GM23338 (cell line): ENCODE results near the gene ACAD11. TPM values are rescaled to one million over a fixed set of nuclear protein-coding genes. Genes with fewer than 3 reads are reported as not detected.

Experiments
- ATAC-seq: fragments of 200-7000 bp; cut with Tn5 transposase; 3 replicates; pipeline ENCODE4 v1.9.1; 2020
- DNase-seq: peaks from one replicate; pipeline ENCODE4 v3.0.0-alpha.2; 2015; ENCODE audit warnings: low spot score
- H2AFZ ChIP-seq: fragments of 200-600 bp; sonication (generic); 2 replicates; pipeline ENCODE4 v1.8.0; 2016; ENCODE audit warnings: antibody characterized with exemption, mild to moderate bottlenecking, moderate library complexity
- H3F3A ChIP-seq: fragments of 200-600 bp; sonication (generic); replicated peaks from 2 replicates; pipeline ENCODE4 v1.8.0; 2017; ENCODE audit warnings: antibody characterized with exemption, mixed run types, low read depth
- H3K27ac ChIP-seq: fragments of 200-600 bp; sonication (generic); 2 replicates; pipeline ENCODE4 v1.6.1; 2016; ENCODE audit warnings: low read depth
- H3K27me3 ChIP-seq: fragments of 200-600 bp; sonication (generic); 2 replicates; pipeline ENCODE4 v1.8.0; 2016; ENCODE audit warnings: mild to moderate bottlenecking, mixed run types, moderate library complexity; ENCODE audit not compliant: insufficient read depth
- H3K36me3 ChIP-seq: fragments of 200-600 bp; sonication (generic); 2 replicates; pipeline ENCODE4 v1.8.0; 2016; ENCODE audit warnings: mild to moderate bottlenecking; ENCODE audit not compliant: insufficient read depth
- H3K4me1 ChIP-seq: fragments of 200-600 bp; sonication (generic); 2 replicates; pipeline ENCODE4 v1.8.0; 2016; ENCODE audit warnings: mild to moderate bottlenecking, moderate library complexity; ENCODE audit not compliant: insufficient read depth
- H3K4me2 ChIP-seq: fragments of 200-600 bp; sonication (generic); 2 replicates; pipeline ENCODE4 v1.7.1; 2017; ENCODE audit warnings: mixed run types
- H3K4me3 ChIP-seq: fragments of 200-600 bp; sonication (generic); 2 replicates; pipeline ENCODE4 v1.6.1; 2016; ENCODE audit warnings: mixed run types
- H3K79me2 ChIP-seq: fragments of 200-600 bp; sonication (generic); replicated peaks from 2 replicates; pipeline ENCODE4 v1.8.0; 2017; ENCODE audit warnings: mild to moderate bottlenecking; ENCODE audit not compliant: insufficient read depth
- H3K9me2 ChIP-seq: fragments of 200-600 bp; sonication (generic); 2 replicates; pipeline ENCODE4 v1.8.0; 2017; ENCODE audit not compliant: insufficient read depth
- H4K20me1 ChIP-seq: fragments of 200-600 bp; sonication (generic); replicated peaks from 2 replicates; pipeline ENCODE4 v1.8.0; 2017; ENCODE audit warnings: mild to moderate bottlenecking; ENCODE audit not compliant: insufficient read depth
- H3K27ac Mint-ChIP-seq: 2 replicates; pipeline ENCODE4 v1.8.0; 2020; ENCODE audit warnings: inconsistent platforms, mild to moderate bottlenecking, moderate library complexity, mixed read lengths
- H3K27me3 Mint-ChIP-seq: 3 replicates; pipeline ENCODE4 v1.8.0; 2022; ENCODE audit warnings: low read depth, mild to moderate bottlenecking, moderate library complexity, mixed read lengths, inconsistent platforms; ENCODE audit not compliant: insufficient read depth, poor library complexity
- H3K36me3 Mint-ChIP-seq: 3 replicates; pipeline ENCODE4 v1.8.0; 2021; ENCODE audit warnings: low read depth, mild to moderate bottlenecking, inconsistent platforms, moderate library complexity, mixed read lengths
- H3K4me1 Mint-ChIP-seq: 3 replicates; pipeline ENCODE4 v1.8.0; 2020; ENCODE audit warnings: mild to moderate bottlenecking, inconsistent platforms, mixed read lengths
- H3K4me3 Mint-ChIP-seq: 3 replicates; pipeline ENCODE4 v1.8.0; 2021; ENCODE audit warnings: moderate library complexity, mild to moderate bottlenecking, inconsistent platforms, mixed read lengths
- H3K9me3 Mint-ChIP-seq: 3 replicates; pipeline ENCODE4 v1.8.0; 2020; ENCODE audit warnings: moderate library complexity, mild to moderate bottlenecking, inconsistent platforms, mixed read lengths
- CTCF ChIP-seq, 2 experiments: fragments of 200-600 bp in 1 of 2; sonication (generic) in 1 of 2; conservative IDR thresholded peaks; 2 replicates each; pipeline versions ENCODE4 v1.5.1 to v1.6.1; 2016 to 2017; ENCODE audit warnings: antibody characterized with exemption in 2 of 2, low read depth in 2 of 2, mild to moderate bottlenecking in 2 of 2, moderate library complexity in 1 of 2
- ETS1 ChIP-seq: IDR thresholded peaks from 2 replicates; pipeline ENCODE4 v1.6.1; 2016; ENCODE audit warnings: antibody characterized with exemption
- EZH2 ChIP-seq: fragments of 200-600 bp; sonication (generic); IDR thresholded peaks from one replicate; pipeline ENCODE4 v1.8.0; 2017; ENCODE audit warnings: antibody characterized with exemption, mild to moderate bottlenecking, low read depth; ENCODE audit not compliant: unreplicated experiment
- EZH2phosphoT487 ChIP-seq: fragments of 200-600 bp; sonication (generic); IDR thresholded peaks from one replicate; pipeline ENCODE4 v1.8.1; 2018; ENCODE audit warnings: antibody characterized with exemption; ENCODE audit not compliant: unreplicated experiment
- JUNB ChIP-seq: IDR thresholded peaks from one replicate; pipeline ENCODE4 v1.6.1; 2016; ENCODE audit warnings: antibody characterized with exemption; ENCODE audit not compliant: unreplicated experiment
- POLR2AphosphoS5 ChIP-seq: IDR thresholded peaks from 2 replicates; pipeline ENCODE4 v1.6.1; 2016; ENCODE audit warnings: antibody characterized with exemption, low read depth
- STAT1 ChIP-seq: IDR thresholded peaks from one replicate; pipeline ENCODE4 v1.6.1; 2016; ENCODE audit warnings: antibody characterized with exemption; ENCODE audit not compliant: unreplicated experiment
- ZNF114 ChIP-seq: fragments of 250-450 bp; sonication (Bioruptor Pico); IDR thresholded peaks from 2 replicates; pipeline ENCODE4 v1.5.0; 2020; ENCODE audit warnings: mild to moderate bottlenecking, moderate library complexity
- ZNF331 ChIP-seq: fragments of 250-450 bp; sonication (Bioruptor Pico); IDR thresholded peaks from 2 replicates; pipeline ENCODE4 v1.5.0; 2020; ENCODE audit warnings: low read depth, mild to moderate bottlenecking, moderate library complexity
- polyA plus RNA-seq: library from polyadenylated mRNA; unstranded; fragments of >200 nt; fragmentation: Nextera tagmentation; extraction: Ambion mirVana; gene quantifications from 2 replicates; pipeline ENCODE4 v1.2.1, GENCODE V29; 2016
- total RNA-seq: library from RNA; depleted of rRNA; stranded (reverse); fragments of >200 nt; shearing (Covaris generic); gene quantifications from 2 replicates; pipeline ENCODE4 v1.2.3, GENCODE V29; 2014
- TF ChIP-seq, protein P1 (sequence below): IDR thresholded peaks from one replicate; pipeline ENCODE4 v1.6.1; 2018; ENCODE audit warnings: antibody characterized with exemption; ENCODE audit not compliant: unreplicated experiment

Gene ACAD11
- total and polyA plus RNA-seq, 2 experiments from 2014 or later = 11.4 to 17.1 TPM

DNA sequence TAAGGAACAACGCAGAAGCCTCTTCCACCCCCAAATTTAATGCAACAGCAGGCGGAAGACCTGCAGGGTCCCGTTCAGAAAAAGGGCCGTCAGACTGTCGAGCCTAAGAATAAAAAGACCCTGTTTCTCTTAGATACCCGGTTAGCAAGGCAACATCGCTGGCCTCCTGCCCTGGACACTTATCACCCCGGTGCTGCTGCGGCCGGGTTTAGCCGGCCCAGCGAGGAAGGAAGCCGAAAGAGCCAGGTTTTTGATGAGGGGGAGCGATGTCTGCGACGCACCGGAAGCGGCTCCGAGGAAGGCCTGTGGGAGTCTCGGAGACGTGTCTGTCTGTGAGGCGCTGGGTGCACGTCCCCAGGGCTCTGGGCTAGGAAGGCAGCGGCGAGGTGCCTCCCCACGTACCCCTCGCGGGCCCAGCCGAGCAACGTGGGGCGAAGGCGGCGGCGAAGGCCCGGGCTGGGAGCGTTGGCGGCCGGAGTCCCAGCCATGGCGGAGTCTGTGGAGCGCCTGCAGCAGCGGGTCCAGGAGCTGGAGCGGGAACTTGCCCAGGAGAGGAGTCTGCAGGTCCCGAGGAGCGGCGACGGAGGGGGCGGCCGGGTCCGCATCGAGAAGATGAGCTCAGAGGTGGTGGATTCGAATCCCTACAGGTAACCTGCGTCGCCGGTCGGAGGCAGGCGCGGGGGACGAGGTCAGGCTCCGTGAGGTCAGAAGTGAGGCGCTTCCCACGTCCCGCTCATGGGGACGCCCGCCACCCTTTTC lies 622 bp upstream of the ACAD11 start, which contains the start of gene UBA5:
UBA5 (plus strand) TSS at position 278 of the 759 bp plus-strand sequence; CDS start at position 487, 209 bp downstream.
- H3K79me2 ChIP-seq = peaks cover 45% of the 10 kb centered on the region
- no peaks in the 10 kb centered on the region for H3K27me3 ChIP-seq
- peak within 1 kb of the TSS; percentile 73 for H3K27ac ChIP-seq
- Mint-ChIP-seq H3K9me3 (no peaks in the 10 kb centered on the region), H3K36me3 (no peaks in the 10 kb centered on the region), H3K4me3 (peak within 1 kb of the TSS; percentile 98), H3K27me3 (no peaks in the 10 kb centered on the region), H3K27ac (peak within 1 kb of the TSS; percentile 95), H3K4me1 (peaks cover 12% of the 10 kb centered on the region; the same call in 2 of the 3 replicates)
- peak; percentile 72 for DNase-seq
- H3K4me1 ChIP-seq = no peaks in the 10 kb centered on the region; the same call in 1 of the 2 replicates
- no peaks in the 10 kb centered on the region for H3K36me3 ChIP-seq
- ATAC-seq = peak; percentile 78
- no peaks in the 10 kb centered on the region for H4K20me1 ChIP-seq
- H3F3A ChIP-seq = no peaks in the 10 kb centered on the region
- peak within 1 kb of the TSS; percentile 89 for H3K4me3 ChIP-seq
- TF ChIP-seq, protein P1, sequence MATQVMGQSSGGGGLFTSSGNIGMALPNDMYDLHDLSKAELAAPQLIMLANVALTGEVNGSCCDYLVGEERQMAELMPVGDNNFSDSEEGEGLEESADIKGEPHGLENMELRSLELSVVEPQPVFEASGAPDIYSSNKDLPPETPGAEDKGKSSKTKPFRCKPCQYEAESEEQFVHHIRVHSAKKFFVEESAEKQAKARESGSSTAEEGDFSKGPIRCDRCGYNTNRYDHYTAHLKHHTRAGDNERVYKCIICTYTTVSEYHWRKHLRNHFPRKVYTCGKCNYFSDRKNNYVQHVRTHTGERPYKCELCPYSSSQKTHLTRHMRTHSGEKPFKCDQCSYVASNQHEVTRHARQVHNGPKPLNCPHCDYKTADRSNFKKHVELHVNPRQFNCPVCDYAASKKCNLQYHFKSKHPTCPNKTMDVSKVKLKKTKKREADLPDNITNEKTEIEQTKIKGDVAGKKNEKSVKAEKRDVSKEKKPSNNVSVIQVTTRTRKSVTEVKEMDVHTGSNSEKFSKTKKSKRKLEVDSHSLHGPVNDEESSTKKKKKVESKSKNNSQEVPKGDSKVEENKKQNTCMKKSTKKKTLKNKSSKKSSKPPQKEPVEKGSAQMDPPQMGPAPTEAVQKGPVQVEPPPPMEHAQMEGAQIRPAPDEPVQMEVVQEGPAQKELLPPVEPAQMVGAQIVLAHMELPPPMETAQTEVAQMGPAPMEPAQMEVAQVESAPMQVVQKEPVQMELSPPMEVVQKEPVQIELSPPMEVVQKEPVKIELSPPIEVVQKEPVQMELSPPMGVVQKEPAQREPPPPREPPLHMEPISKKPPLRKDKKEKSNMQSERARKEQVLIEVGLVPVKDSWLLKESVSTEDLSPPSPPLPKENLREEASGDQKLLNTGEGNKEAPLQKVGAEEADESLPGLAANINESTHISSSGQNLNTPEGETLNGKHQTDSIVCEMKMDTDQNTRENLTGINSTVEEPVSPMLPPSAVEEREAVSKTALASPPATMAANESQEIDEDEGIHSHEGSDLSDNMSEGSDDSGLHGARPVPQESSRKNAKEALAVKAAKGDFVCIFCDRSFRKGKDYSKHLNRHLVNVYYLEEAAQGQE = peak; percentile 2
- no peak for TF ChIP-seq JUNB
- no peak for TF ChIP-seq ZNF114
- no peak for TF ChIP-seq ETS1
- TF ChIP-seq CTCF (conservative IDR thresholded peaks at IDR 0.05; ENCODE audit: low read depth in 2 of 2) = no peak
- TF ChIP-seq EZH2phosphoT487 = no peak
- TF ChIP-seq ZNF331 = no peak
- no peak for TF ChIP-seq STAT1
- TF ChIP-seq POLR2AphosphoS5 = peak; percentile 76
- no peak for TF ChIP-seq EZH2
- no peaks in the 10 kb centered on the region for H3K9me2 ChIP-seq
- peak within 1 kb of the TSS; percentile 98 for H2AFZ ChIP-seq
- peak within 1 kb of the TSS; percentile 94 for H3K4me2 ChIP-seq
